Panc1 (cell line): Measurements from ENCODE around the gene PPFIA1. TPM values are rescaled to one million over a fixed set of nuclear protein-coding genes. Genes with fewer than 3 reads are reported as not detected.

Source experiments
- ATAC-seq: fragments of 200-7000 bp; cut with Tn5 transposase; 2 replicates; pipeline ENCODE4 v1.9.1; 2020; ENCODE audit warnings: mild to moderate bottlenecking, moderate library complexity
- BruUV-seq: library from RNA; stranded (reverse); fragments of 400-500 nt; replicated peaks from 2 replicates; lab custom pipeline; 2021; lab: Mats Ljungman, UMichigan
- CTCF ChIA-PET: fragments of 300-600 bp; sonication (Branson Sonifier 250); formaldehyde crosslinking; loops from one replicate; lab custom pipeline; 2022; ENCODE audit warnings: antibody characterized with exemption; lab: Charles Lee
- POLR2A ChIA-PET: fragments of 300-600 bp; sonication (Branson Sonifier 250); formaldehyde crosslinking; loops from one replicate; lab custom pipeline; 2022; ENCODE audit warnings: antibody characterized with exemption; lab: Charles Lee
- DNase-seq: peaks from one replicate; pipeline ENCODE4 v3.0.0-alpha.2; 2010; ENCODE audit warnings: low read depth, low spot score
- H3K27ac ChIP-seq: 2 replicates; pipeline ENCODE4 v1.5.1; 2011; ENCODE audit warnings: mild to moderate bottlenecking, low read length, inconsistent platforms
- H3K27me3 ChIP-seq: fragments of 200-500 bp; sonication (Bioruptor generic); 2 replicates; pipeline ENCODE4 v1.6.0; 2014; ENCODE audit warnings: low read length, inconsistent platforms; ENCODE audit not compliant: control insufficient read depth, insufficient read depth
- H3K36me3 ChIP-seq: fragments of 200-500 bp; sonication (Bioruptor generic); 2 replicates; pipeline ENCODE4 v1.5.1; 2014; ENCODE audit warnings: inconsistent platforms, mild to moderate bottlenecking, low read length, moderate library complexity; ENCODE audit not compliant: control insufficient read depth, insufficient read depth
- H3K4me1 ChIP-seq: 2 replicates; pipeline ENCODE4 v1.5.1; 2011; ENCODE audit warnings: inconsistent platforms, mild to moderate bottlenecking, low read length, moderate library complexity; ENCODE audit not compliant: control insufficient read depth, insufficient read depth
- H3K4me3 ChIP-seq, 2 experiments: 2 replicates each; pipeline ENCODE4 v1.5.1; 2011 to 2012; ENCODE audit warnings: low read depth in 2 of 2, low read length in 2 of 2, mild to moderate bottlenecking in 2 of 2, inconsistent platforms in 1 of 2, moderate library complexity in 1 of 2
- H3K9me3 ChIP-seq: fragments of 200-500 bp; sonication (Bioruptor generic); 2 replicates; pipeline ENCODE4 v1.5.1; 2014; ENCODE audit warnings: low read depth, mild to moderate bottlenecking, inconsistent platforms, low read length, moderate library complexity; ENCODE audit not compliant: control insufficient read depth, insufficient read depth
- CTCF ChIP-seq: fragments of 450-650 bp; IDR thresholded peaks from 2 replicates; pipeline ENCODE4 v1.5.1; 2017; ENCODE audit warnings: mild to moderate bottlenecking
- POLR2AphosphoS5 ChIP-seq: IDR thresholded peaks from 2 replicates; pipeline ENCODE4 v1.6.1; 2012; ENCODE audit warnings: mild to moderate bottlenecking, low read depth, low read length, moderate library complexity
- REST ChIP-seq, 2 experiments: IDR thresholded peaks; 2 replicates each; pipeline ENCODE4 v1.6.1; 2011 to 2012; ENCODE audit warnings: low read depth in 2 of 2, control low read depth in 1 of 2, low read length in 1 of 2, mild to moderate bottlenecking in 1 of 2, moderate library complexity in 1 of 2; ENCODE audit not compliant: insufficient read depth in 1 of 2
- SIN3A ChIP-seq: IDR thresholded peaks from 2 replicates; pipeline ENCODE4 v1.6.1; 2012; ENCODE audit warnings: low read depth, mild to moderate bottlenecking, low read length, moderate library complexity, borderline replicate concordance; ENCODE audit not compliant: insufficient read depth
- TCF7L2 ChIP-seq: IDR thresholded peaks from 2 replicates; pipeline ENCODE4 v1.6.1; 2011; ENCODE audit warnings: mild to moderate bottlenecking, low read depth, low read length, inconsistent platforms
- in situ Hi-C: cut with HindIII; loops from 2 replicates; pipeline ENCODE4 v1.10.0; 2016; ENCODE audit warnings: low sequenced_read_pairs, low pct_unique_long_range_greater_than_20kb
- intact Hi-C: fragments of 100-400 bp; cut with micrococcal nuclease; formaldehyde crosslinking; loops from one replicate; pipeline ENCODE4 v1.10.0; 2022; ENCODE audit not compliant: unreplicated experiment
- total RNA-seq: library from RNA; stranded (reverse); gene quantifications from one replicate; pipeline ENCODE4 v1.2.1, GENCODE V29; 2021; ENCODE audit not compliant: unreplicated experiment

PPFIA1 gene
- total RNA-seq, 1 experiment from 2014 or later: 101 TPM

GRCh38 chr11:70282012-70282411 is 11.5 kb downstream of the PPFIA1 start:
- no peaks in the 10 kb centered on the region for H3K27me3 ChIP-seq
- H3K4me1 ChIP-seq: no peaks in the 10 kb centered on the region
- POLR2A ChIA-PET: no interaction called here
- intact Hi-C loops (no loop called here), in situ Hi-C loops (no loop called here)
- H3K27ac ChIP-seq: no peak overlapping the region
- TF ChIP-seq CTCF: no peak
- TF ChIP-seq TCF7L2: no peak
- TF ChIP-seq REST (IDR thresholded peaks at IDR 0.05; ENCODE audit: insufficient read depth in 1 of 2, low read depth in 2 of 2, low read length in 1 of 2): no peak
- no peak for TF ChIP-seq POLR2AphosphoS5
- TF ChIP-seq SIN3A: no peak
- DNase-seq (no peak), ATAC-seq (peak; percentile 64; the same call in 1 of the 2 replicates)
- no peaks in the 10 kb centered on the region for H3K9me3 ChIP-seq
- CTCF ChIA-PET: interaction anchor here (0.6 kb wide), 1 partner anchor 577 kb away, joined by 6 read pairs; no protein-coding TSS in a partner anchor
- H3K36me3 ChIP-seq: peaks cover 10% of the 10 kb centered on the region; the same call in 1 of the 2 replicates
- no TSS peak for BruUV-seq
- H3K4me3 ChIP-seq: no peak overlapping the region

DNA sequence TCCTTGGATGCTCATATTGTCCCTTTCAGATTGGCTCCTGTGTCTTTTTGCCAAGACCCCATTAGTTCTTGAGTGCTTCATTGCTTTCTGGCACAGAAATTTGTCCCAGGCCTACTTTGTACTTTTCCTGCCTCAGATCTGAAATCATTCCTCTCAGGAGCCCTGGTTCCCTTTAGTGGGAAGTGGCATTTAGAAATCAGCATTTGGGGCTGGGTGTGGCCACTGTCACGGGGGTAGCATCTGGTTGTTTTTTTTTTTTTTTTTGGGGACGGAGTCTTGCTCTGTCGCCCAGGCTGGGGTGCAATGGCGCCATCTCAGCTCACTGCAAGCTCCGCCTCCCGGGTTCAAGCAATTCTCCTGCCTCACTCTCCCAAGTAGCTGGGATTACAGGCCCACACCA is 18.2 kb downstream of the PPFIA1 start:
- in situ Hi-C loops: no loop called here
- POLR2A ChIA-PET: no interaction called here
- no TSS peak for BruUV-seq
- no peak for DNase-seq
- Histone ChIP-seq H3K4me1 (no peaks in the 10 kb centered on the region), H3K27ac (no peak overlapping the region), H3K4me3 (no peak overlapping the region), H3K36me3 (0 out of 2 replicates have a peak, but pooled peaks cover 3% of the 10 kb centered on the region), H3K27me3 (no peaks in the 10 kb centered on the region), H3K9me3 (no peaks in the 10 kb centered on the region)
- no peak for TF ChIP-seq POLR2AphosphoS5
- TF ChIP-seq SIN3A: no peak
- TF ChIP-seq REST (IDR thresholded peaks at IDR 0.05; ENCODE audit: insufficient read depth in 1 of 2, low read depth in 2 of 2, low read length in 1 of 2): no peak
- TF ChIP-seq CTCF: no peak
- no peak for TF ChIP-seq TCF7L2
- intact Hi-C loops: no loop called here
- ATAC-seq: no peak
- CTCF ChIA-PET: no interaction called here
